Hematopoietic multipotent progenitor cell treated with erythropoietin and hydrocortisone succinate and interleukin-3 and kit ligand, for 17 days (in vitro differentiated cells): ENCODE data around the gene FCRL1.

Experiments used
- DNase-seq: peaks from one replicate; pipeline ENCODE4 v3.0.0-alpha.2; 2015; ENCODE audit warnings: low spot score

The FCRL1 gene

GRCh38 chr1:157819896-157820295, at the start of gene FCRL1:
FCRL1 (minus strand) TSS chr1:157820120; CDS start chr1:157820037, 83 bp downstream.
- no peak for DNase-seq

- DNase-seq, result no peak
Measured at GRCh38 chr1:157868654-157869053, 48.7 kb upstream of the FCRL1 start.

- DNase-seq, result no peak
Measured at GRCh38 chr1:157862114-157863070, 42.5 kb upstream of the FCRL1 start.

DNA sequence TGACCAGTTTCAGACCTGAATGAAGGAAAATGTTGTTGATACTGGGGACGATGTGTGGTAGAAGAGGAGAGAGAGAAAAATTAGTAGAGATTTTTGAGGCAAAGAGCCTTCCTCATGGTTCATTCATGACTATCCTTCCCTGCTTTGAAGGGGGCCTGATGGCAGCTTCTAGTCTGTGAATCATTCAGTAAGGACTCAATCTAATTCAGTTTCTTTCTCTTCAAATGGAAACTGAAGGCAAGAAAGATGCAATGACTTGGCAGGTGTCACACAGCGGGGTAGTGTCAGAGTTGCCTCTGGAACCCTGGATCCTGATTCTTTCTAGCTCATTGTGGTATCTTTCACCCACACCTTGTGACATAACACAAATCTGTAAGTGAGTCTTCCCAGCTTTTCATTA, 36.6 kb upstream of the FCRL1 start:
- DNase-seq, result no peak

DNA sequence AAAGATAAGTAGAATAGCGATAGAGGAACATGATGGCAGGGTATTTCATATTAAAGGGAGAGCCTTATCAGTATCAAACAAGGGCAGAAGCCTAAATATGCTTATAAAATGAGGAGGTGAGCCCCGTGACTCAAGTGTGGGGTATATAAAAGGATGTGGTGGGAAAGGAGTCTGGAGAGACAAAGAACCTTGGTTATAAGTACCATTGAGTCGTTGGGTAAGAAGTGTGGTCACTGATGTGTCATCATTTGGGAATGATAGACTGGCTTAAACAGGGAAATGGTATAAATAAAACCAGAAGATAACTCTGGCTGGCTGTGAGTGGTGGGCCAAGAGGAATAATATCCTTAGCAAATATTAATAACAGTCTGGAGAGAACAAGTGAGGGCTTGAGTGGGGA, 32.6 kb upstream of the FCRL1 start:
- no peak for DNase-seq

- no peak for DNase-seq
Measured at GRCh38 chr1:157849229-157849875, 29.4 kb upstream of the FCRL1 start.

- DNase-seq, result no peak
Measured at GRCh38 chr1:157844089-157844830, 24.3 kb upstream of the FCRL1 start.

DNA sequence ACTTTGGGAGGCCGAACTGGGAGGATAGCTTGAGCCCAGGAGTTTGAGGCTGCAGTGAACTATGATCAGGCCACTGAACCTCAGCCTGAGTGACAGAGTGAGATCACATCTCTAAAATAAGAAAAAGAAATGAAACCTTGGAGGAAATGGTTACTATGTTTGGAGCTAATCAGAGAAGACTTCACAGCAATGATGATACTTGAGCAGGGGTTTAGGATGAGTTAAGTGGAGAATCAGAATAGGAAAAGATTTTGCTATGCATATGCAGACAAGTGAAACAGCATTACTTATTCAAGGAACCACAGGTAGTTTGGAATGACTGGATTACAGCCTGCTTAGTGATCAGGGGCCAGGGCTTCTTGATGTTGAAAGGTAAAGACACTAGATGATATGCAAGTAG, 23.0 kb upstream of the FCRL1 start:
- DNase-seq, result no peak

- no peak for DNase-seq
Measured at GRCh38 chr1:157841708-157842107, 21.8 kb upstream of the FCRL1 start, which contains the start of gene CD5L. CD5L (minus strand) TSS chr1:157841808; CDS start chr1:157841701, 107 bp downstream.

DNA sequence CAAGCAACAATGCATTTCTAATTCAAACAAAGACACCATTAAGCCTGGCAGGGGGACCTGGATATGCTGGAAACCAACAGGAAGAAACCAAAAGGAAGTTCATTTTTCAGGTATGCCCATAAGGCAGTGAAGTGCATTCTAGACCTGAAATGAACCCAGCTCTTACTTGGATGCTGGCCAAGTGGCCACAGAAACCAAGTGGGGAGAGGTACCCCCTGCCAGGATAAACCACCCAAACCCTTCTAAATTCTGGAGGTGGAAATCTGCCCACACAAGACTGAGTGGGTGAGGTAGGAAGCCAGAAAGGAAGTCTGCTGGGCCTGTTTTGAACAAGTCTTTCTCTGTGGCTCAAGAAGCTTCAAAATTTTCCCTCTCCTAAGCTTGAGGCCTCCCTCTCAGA, 19.0 kb upstream of the FCRL1 start:
- DNase-seq, result no peak

DNA sequence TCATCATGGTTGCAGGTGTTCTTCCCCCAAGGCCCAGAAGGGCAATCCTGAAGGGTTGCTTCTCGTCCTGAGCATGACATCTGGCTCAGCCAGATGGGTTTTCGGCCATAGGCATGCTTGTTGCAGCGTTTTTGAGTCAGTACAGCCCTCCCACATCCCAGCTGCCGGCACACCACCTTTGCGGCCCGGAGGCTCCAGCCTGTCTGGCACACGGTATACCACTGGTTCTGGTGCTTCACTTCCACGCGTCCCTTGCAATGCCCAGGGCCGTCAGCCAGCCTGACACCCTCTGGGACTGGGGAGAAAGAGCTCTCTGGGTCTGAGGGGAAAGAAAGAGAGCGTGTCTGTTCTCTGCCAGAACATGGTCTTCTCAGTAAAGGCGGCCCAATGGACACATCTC, 14.5 kb upstream of the FCRL1 start:
- no peak for DNase-seq

- no peak for DNase-seq
Measured at GRCh38 chr1:157833145-157833544, 13.2 kb upstream of the FCRL1 start.

DNA sequence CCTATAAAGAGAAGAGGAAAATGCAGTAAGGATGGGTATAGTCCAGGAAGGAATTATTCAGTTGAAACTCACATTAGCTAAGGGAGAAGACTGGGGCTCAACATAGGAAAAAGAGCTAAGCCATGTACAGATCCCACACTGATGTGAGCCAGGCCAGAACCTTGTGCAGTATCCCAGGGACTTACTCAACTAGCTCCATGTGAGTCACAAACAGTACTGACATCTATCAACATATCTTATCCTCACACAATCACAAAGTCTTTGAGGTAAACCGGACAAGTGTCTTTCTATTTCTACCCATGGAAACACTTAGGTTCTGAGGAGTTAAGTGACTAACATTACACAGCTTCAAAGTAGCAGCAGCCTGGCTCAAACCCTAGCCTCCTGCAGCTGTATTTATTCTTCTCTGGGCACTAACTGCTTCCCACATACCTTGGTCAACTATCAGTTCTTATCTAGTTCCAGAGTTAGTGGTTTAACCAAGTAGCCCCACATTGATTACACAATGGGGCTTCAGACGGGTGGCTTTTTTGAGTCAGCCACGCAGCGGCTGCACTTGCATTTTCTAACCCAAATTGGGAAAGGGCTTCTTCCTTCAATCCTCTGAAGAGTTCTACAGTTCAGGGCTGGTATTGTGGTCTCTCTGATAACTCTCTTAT, 12.2 kb upstream of the FCRL1 start:
- DNase-seq, result no peak

- no peak for DNase-seq
Measured at GRCh38 chr1:157830887-157831286, 11.0 kb upstream of the FCRL1 start.

DNA sequence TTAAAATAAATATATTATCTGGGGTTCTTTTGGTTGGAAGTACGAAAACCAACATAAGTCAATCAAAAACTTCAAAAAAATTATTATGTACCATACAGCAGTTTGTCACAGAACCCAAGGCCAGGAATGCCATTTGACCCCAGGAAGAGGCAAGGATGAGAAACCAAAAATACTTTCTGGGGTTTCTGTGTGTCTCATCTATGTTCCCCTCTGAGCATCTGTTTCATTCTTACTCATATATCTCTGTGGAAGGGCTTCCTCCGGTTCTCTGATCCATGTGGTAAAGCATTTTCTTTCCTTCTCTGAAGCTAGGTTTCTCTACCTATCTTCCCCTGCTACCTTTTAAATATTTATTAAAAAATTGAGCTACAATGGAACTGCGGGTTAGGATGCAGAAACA, 9.8 kb upstream of the FCRL1 start:
- no peak for DNase-seq

GRCh38 chr1:157829210-157829609, 9.3 kb upstream of the FCRL1 start:
- DNase-seq, result no peak

- DNase-seq, result no peak
Measured at GRCh38 chr1:157820299-157820698, 379 bp upstream of the FCRL1 start.

DNA sequence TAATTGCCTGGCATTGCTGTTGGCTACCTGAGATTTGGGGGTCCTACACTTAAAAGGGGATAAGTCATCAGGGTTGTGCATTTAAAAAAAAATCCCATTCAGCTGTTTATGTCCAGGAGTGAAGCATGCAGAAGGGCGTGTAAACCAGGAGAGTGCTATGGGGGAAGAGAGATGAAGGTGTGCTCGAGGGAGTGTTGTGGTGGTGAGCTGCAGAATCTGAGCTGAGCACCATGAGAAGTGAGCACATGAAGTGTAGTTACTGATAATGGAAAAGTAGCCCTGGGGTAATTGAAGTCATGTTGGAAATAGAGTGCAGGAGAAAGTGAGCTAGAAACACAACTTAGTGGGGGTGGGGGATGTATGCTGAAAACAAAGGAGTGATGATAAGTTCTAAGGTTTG, 705 bp downstream of the FCRL1 start:
- DNase-seq, result no peak

GRCh38 chr1:157813269-157813668, 6.7 kb downstream of the FCRL1 start:
- no peak for DNase-seq

DNA sequence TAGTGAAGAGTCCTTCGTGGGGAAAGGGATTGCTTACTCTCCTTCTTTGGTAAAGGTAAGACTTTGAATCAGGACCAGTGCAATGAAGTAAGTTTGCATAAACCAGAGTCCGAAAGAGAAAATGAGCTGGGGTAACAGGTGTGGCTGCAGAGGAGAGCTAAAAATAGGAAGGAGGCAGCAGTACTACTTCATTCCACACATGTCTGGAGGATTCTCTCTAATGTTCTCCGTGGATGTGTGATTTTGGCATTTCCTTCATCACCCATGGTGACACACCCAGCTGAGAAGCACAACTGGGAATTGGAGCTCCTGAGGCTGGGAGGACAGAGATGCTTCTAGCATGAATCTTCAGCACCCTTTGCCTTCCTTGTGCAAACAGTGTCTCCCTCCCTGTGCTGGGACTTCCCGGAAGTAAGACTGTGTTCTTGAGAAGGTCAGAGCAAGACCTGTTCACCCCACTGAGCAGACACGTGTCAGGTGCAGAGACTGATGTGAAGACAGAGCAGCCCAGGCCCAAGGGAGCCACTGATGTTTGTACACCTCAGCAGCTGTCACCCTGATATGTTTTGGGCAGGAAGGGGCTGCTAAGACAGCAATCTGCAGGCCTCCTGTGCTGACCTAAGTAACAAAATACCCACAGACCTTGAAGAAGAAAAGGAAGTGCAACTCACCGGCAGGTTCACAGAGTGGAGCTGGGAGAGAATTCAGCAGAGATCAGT, 13.3 kb downstream of the FCRL1 start:
- no peak for DNase-seq

GRCh38 chr1:157803851-157804250, 16.1 kb downstream of the FCRL1 start:
- no peak for DNase-seq
